ENCODE results near the gene SLC12A8.

GRCh38 chr3:125117631-125118191 is 94.8 kb downstream of the SLC12A8 start:
- TF ChIP-seq, protein P1, sequence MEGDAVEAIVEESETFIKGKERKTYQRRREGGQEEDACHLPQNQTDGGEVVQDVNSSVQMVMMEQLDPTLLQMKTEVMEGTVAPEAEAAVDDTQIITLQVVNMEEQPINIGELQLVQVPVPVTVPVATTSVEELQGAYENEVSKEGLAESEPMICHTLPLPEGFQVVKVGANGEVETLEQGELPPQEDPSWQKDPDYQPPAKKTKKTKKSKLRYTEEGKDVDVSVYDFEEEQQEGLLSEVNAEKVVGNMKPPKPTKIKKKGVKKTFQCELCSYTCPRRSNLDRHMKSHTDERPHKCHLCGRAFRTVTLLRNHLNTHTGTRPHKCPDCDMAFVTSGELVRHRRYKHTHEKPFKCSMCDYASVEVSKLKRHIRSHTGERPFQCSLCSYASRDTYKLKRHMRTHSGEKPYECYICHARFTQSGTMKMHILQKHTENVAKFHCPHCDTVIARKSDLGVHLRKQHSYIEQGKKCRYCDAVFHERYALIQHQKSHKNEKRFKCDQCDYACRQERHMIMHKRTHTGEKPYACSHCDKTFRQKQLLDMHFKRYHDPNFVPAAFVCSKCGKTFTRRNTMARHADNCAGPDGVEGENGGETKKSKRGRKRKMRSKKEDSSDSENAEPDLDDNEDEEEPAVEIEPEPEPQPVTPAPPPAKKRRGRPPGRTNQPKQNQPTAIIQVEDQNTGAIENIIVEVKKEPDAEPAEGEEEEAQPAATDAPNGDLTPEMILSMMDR (conservative IDR thresholded peaks at IDR 0.05; ENCODE audit: low read depth in 2 of 2) = no peak
- no peak for TF ChIP-seq POLR2AphosphoS5 (IDR thresholded peaks at IDR 0.05; ENCODE audit: low read depth)
